Kidney (tissue), 14 donors: ENCODE data around the gene GATAD2B. TPM values are rescaled to one million over a fixed set of nuclear protein-coding genes. Genes with fewer than 3 reads are reported as not detected.

Experiments used
- DNase-seq, 5 donors: peaks; one replicate each; pipeline ENCODE4 v3.0.0-alpha.2; 2013 to 2020
- FAIRE-seq: peaks from 2 replicates; lab custom pipeline; 2012; peaks lifted over from hg19 to GRCh38; lab: Jason Lieb, UNC
- H3K27ac ChIP-seq, 2 donors: one replicate each; pipeline ENCODE4 v1.7.0; 2013; ENCODE audit warnings: low read depth in 2 of 2, low read length in 2 of 2, inconsistent platforms in 1 of 2
- H3K27me3 ChIP-seq: one replicate; pipeline ENCODE4 v1.7.1; 2013; ENCODE audit warnings: low read length, inconsistent platforms; ENCODE audit not compliant: control insufficient read depth, insufficient read depth
- H3K36me3 ChIP-seq, 3 donors: one replicate each; pipeline versions ENCODE4 v1.7.0 to v1.7.1; 2013; ENCODE audit warnings: low read length in 3 of 3, control low read depth in 1 of 3, inconsistent platforms in 1 of 3; ENCODE audit not compliant: insufficient read depth in 3 of 3, control insufficient read depth in 2 of 3
- H3K4me1 ChIP-seq, 3 donors: one replicate each; pipeline versions ENCODE4 v1.7.0 to v1.7.1; 2013; ENCODE audit warnings: low read length in 3 of 3, inconsistent platforms in 1 of 3, low read depth in 1 of 3; ENCODE audit not compliant: control insufficient read depth in 2 of 3, insufficient read depth in 2 of 3
- H3K4me3 ChIP-seq, 3 donors: one replicate each; pipeline versions ENCODE4 v1.7.0 to v1.8.1; 2013; ENCODE audit warnings: low read length in 3 of 3, control low read depth in 1 of 3, inconsistent platforms in 1 of 3
- H3K9ac ChIP-seq, 3 donors: one replicate each; pipeline versions ENCODE4 v1.7.0 to v1.7.1; 2013; ENCODE audit warnings: low read length in 3 of 3, control low read depth in 1 of 3, inconsistent platforms in 1 of 3
- H3K9me3 ChIP-seq, 3 donors: one replicate each; pipeline versions ENCODE4 v1.7.0 to v1.7.1; 2013; ENCODE audit warnings: low read length in 3 of 3, control low read depth in 1 of 3, inconsistent platforms in 1 of 3; ENCODE audit not compliant: control insufficient read depth in 2 of 3, insufficient read depth in 1 of 3
- CTCF ChIP-seq: IDR thresholded peaks from 3 replicates; pipeline ENCODE4 v1.5.1; 2012; ENCODE audit warnings: mild to moderate bottlenecking, moderate library complexity, borderline replicate concordance; ENCODE audit not compliant: insufficient read depth; ENCODE audit errors: extremely low read depth
- intact Hi-C: fragments of 100-400 bp; cut with DNase I; formaldehyde crosslinking; loops from one replicate; pipeline ENCODE4 v1.11.1; 2022
- polyA plus RNA-seq: library from polyadenylated mRNA; stranded (reverse); fragments of 350-450 nt; fragmentation: Illumina TruSeq; extraction: RNeasy Lipid Tissue Mini Kit (QIAGEN cat#74804); gene quantifications from one replicate; pipeline ENCODE4 v1.2.3, GENCODE V29; 2014; ENCODE audit warnings: low read depth, low replicate concordance; ENCODE audit not compliant: insufficient read depth
- total RNA-seq: library from RNA; stranded (reverse); fragmentation: NEBNext Ultra II Directional; extraction: Animal tissue kit (Norgen Biotek cat#: 25700); gene quantifications from one replicate; pipeline ENCODE4 v1.2.1, GENCODE V29; 2021
- donor health status: control.
- donor health status: control.
- donor health status: control.
- donor health status: control.
- donor health status: control.
- donor health status: DM: yes; HTN: yes; CAD: no.
- donor health status: Normal renal cell carcinoma (clear cell type).

Gene GATAD2B
- total and polyA plus RNA-seq, 2 donors from 2014 or later: 3.6 to 49.0 TPM

GRCh38 chr1:153934746-153935145 lies 12.0 kb upstream of the GATAD2B start:
- no peak overlapping the region for H3K4me3 ChIP-seq
- H3K27me3 ChIP-seq: no peaks in the 10 kb centered on the region
- intact Hi-C loops: no loop called here
- H3K36me3 ChIP-seq: peaks cover 5 to 58% (median 34%) of the 10 kb centered on the region in 3 donors
- no peak for TF ChIP-seq CTCF
- no peak overlapping the region for H3K9ac ChIP-seq
- no peaks in the 10 kb centered on the region for H3K9me3 ChIP-seq
- no peaks in the 10 kb centered on the region for H3K4me1 ChIP-seq
- FAIRE-seq (no peak), DNase-seq (peak in 1 of 5 donors; percentile 64)
- no peak overlapping the region for H3K27ac ChIP-seq

GRCh38 chr1:153933955-153934354 lies 11.2 kb upstream of the GATAD2B start:
- H3K9me3 ChIP-seq: no peaks in the 10 kb centered on the region
- peaks cover 0 to 1% (median 0%) of the 10 kb centered on the region in 3 donors for H3K4me1 ChIP-seq
- DNase-seq (peak in 1 of 5 donors; percentile 47), FAIRE-seq (no peak)
- no peak overlapping the region for H3K9ac ChIP-seq
- peaks cover 5 to 54% (median 32%) of the 10 kb centered on the region in 3 donors for H3K36me3 ChIP-seq
- intact Hi-C loops: no loop called here
- H3K27ac ChIP-seq: no peak overlapping the region
- no peak for TF ChIP-seq CTCF
- H3K27me3 ChIP-seq: no peaks in the 10 kb centered on the region
- no peak overlapping the region for H3K4me3 ChIP-seq

GRCh38 chr1:153933430-153933829 lies 10.7 kb upstream of the GATAD2B start:
- Histone ChIP-seq H3K27ac (no peak overlapping the region), H3K4me3 (no peak overlapping the region), H3K4me1 (peaks cover 0 to 5% (median 0%) of the 10 kb centered on the region in 3 donors), H3K36me3 (peaks cover 5 to 54% (median 29%) of the 10 kb centered on the region in 3 donors), H3K27me3 (no peaks in the 10 kb centered on the region), H3K9me3 (no peaks in the 10 kb centered on the region), H3K9ac (no peak overlapping the region)
- intact Hi-C loops: no loop called here
- DNase-seq: peak in 2 of 5 donors; percentile 32 to 66
- no peak for FAIRE-seq
- no peak for TF ChIP-seq CTCF
